Bronchial epithelial cell (primary cell): Measurements from ENCODE around the gene MAN1C1. TPM values are rescaled to one million over a fixed set of nuclear protein-coding genes. Genes with fewer than 3 reads are reported as not detected.
A peak's percentile ranks its signal among the peaks of the same experiment; 100 is the strongest.

ENCODE experiments used
- DNase-seq: peaks from one replicate; pipeline ENCODE4 v3.0.0-alpha.2; 2010; ENCODE audit warnings: low read depth
- FAIRE-seq: peaks from 2 replicates; lab custom pipeline; 2011; peaks lifted over from hg19 to GRCh38; lab: Jason Lieb, UNC
- H3K27me3 ChIP-seq: 2 replicates; pipeline ENCODE4 v1.5.1; 2011; ENCODE audit warnings: low read length; ENCODE audit not compliant: control insufficient read depth, insufficient read depth
- H3K36me3 ChIP-seq: 2 replicates; pipeline ENCODE4 v1.5.1; 2011; ENCODE audit warnings: low read length; ENCODE audit not compliant: control insufficient read depth, insufficient read depth
- H3K4me3 ChIP-seq: 2 replicates; pipeline ENCODE4 v1.5.1; 2011; ENCODE audit warnings: mild to moderate bottlenecking, low read depth, low read length, control low read depth
- CTCF ChIP-seq: IDR thresholded peaks from 2 replicates; pipeline ENCODE4 v1.5.1; 2011; ENCODE audit warnings: mild to moderate bottlenecking, moderate library complexity, low read length, control low read depth, inconsistent platforms; ENCODE audit not compliant: insufficient read depth, severe bottlenecking
- total RNA-seq: library from RNA; depleted of rRNA; stranded (reverse); fragments of >200 nt; gene quantifications from 2 replicates; pipeline ENCODE4 v1.2.1, GENCODE V29; 2014

Gene MAN1C1
- total RNA-seq, 1 donor from 2014 or later: under 0.01 TPM

DNA sequence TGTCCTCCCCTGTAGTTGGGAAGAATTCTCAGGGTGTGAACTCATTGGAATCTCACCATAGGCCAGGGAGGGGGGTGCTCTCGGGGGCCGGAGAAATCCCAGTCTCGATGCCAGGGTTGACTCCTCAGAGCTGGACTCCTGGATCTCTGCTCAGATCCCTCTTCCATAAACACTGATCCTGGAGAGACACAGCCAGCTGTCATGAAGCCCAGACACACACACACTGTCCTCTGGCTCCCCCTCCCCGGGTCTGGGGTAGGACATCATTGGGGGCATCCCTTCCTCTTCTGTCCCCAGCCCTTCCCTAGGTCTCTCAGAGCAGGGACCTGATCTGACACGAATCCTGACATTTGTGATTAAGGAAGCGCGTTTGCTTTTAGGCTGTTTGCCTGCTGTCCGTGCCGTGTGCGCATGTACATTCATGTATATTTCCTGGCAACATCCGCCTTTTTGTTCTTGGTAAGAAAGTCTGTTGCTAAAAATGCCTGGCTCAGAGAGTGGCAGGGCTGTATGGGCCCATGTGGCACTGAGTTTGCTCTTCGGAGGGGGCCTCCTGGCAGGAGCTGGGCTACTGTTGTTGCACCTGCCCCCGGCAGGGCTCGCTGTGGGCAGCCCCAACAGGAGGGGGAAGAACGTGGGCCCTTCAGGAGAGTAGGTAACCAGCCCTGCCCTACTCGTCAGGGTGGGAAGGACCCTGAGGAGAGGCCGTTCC lies 138.0 kb downstream of the MAN1C1 start:
- H3K36me3 ChIP-seq: no peaks in the 10 kb centered on the region
- peak; percentile 40 for TF ChIP-seq CTCF
- FAIRE-seq (peak; percentile 32), DNase-seq (peak; percentile 39)
- H3K4me3 ChIP-seq: no peak overlapping the region
- peaks cover 2% of the 10 kb centered on the region for H3K27me3 ChIP-seq

DNA sequence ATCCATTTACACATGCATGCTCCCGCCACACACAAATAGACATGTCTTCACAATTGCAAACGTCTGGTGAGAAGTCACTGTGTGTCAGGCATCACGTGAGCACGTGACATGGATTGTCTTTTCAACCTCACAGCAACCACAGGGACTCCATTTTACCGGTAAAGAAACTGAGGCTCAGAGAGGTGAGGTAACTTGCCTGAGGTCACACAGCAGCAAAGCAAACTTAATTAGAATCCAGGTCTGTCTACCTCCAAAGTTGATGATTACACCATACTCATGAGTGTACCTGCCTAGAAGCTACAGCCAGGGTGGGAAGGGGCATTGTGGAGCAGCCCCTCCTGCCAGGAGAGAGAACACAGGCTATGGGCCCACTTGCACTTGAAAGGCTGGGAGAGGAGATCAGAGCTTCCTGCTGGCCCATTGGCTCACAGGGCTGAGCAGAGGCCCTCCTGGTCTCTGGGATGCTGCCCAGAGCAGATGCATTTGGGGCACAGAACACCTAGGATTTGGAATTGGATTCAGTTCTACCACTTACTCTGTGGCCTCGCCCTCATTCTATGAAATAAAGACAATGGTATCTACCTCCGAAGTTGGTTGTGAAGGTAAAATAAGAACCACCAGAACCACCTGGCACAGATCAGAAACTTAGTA lies 139.0 kb downstream of the MAN1C1 start:
- FAIRE-seq: peak; percentile 88
- no peak overlapping the region for H3K4me3 ChIP-seq
- TF ChIP-seq CTCF: no peak

DNA sequence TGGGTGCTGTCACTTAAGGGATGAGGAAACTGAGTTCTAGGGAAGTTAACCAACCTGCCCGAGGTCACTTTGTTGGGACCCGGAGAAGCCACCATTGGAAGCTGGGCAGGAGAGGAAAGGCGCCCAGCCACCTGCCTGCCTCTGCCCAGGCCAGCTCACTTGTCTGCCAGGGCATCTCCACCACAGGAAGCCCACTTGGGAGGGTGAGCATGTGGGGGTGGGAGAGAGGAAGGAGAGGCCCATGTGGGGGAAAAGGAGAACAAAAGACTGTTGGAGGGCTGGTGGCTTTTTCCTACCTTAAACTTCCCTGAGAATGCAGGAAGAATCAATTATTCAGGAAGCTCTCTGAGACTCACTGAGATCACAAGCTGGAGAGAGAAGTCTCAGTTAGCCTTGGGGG lies 139.6 kb downstream of the MAN1C1 start:
- no peak for TF ChIP-seq CTCF
- Histone ChIP-seq H3K36me3 (no peaks in the 10 kb centered on the region), H3K27me3 (peaks cover 2% of the 10 kb centered on the region), H3K4me3 (no peak overlapping the region)
- DNase-seq (no peak), FAIRE-seq (no peak)

More for the DNA sequence above, 139.0 kb downstream of the MAN1C1 start:
- Histone ChIP-seq H3K27me3 (peaks cover 2% of the 10 kb centered on the region), H3K36me3 (no peaks in the 10 kb centered on the region)
- DNase-seq: no peak

DNA sequence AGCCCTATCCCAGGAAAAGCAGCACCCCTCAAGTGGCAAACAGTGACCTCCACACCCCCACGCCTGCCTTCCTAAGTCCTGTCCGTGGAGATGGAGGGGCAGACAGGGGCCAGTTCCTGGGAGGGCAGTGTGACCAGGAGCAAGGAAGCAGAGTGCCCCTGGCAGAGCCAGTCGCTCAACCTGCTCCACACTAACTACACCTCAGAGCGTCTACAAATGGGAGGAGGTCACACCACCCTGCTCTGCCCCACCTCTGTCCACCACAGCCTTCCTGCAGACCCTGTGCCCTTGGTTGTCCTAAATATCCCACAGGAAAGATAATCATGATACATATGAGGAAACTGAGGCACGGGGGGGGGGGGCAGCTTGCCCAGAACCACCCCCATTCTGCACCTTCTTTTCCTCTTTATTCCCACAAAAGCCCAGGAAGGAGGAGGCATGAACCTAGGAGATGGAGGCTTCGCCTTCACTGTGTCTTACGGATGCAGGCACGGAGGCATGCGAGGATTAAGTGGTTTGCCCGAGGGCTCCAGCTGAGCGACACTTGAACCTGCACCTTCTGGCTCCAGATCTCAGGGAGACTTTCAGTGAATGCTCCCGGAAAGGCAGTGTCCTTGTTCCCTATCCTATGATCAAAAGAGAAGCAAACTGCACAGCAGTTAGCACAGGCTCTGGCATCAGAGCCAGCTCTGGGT lies 140.7 kb downstream of the MAN1C1 start:
- H3K4me3 ChIP-seq: no peak overlapping the region
- H3K27me3 ChIP-seq: peaks cover 2% of the 10 kb centered on the region
- no peaks in the 10 kb centered on the region for H3K36me3 ChIP-seq
- DNase-seq (no peak), FAIRE-seq (no peak)
- TF ChIP-seq CTCF: no peak

GRCh38 chr1:25757846-25758185 lies 141.2 kb downstream of the MAN1C1 start:
- no peaks in the 10 kb centered on the region for H3K36me3 ChIP-seq
- DNase-seq (no peak), FAIRE-seq (no peak)
- no peak for TF ChIP-seq CTCF
- H3K27me3 ChIP-seq: peaks cover 2% of the 10 kb centered on the region
- no peak overlapping the region for H3K4me3 ChIP-seq
